Stimulated activated CD4-positive, alpha-beta T cell treated with anti-CD3 and anti-CD28 coated beads, Interleukin-15, amount 100 ng/mL, for 48 hours (primary cell): ENCODE data around the gene MGST3.
"Not testable (repeated sequence)": the region's sequence is repeated elsewhere in the genome, so short reads cannot be mapped to it uniquely, and the experiment has no call there.

Experiments
- DNase-seq, 2 donors: peaks; one replicate each; pipeline ENCODE4 v3.0.0-alpha.2; 2020; ENCODE audit warnings: low read depth in 2 of 2

Gene MGST3

GRCh38 chr1:165697881-165698760, 67.1 kb downstream of the MGST3 start, which contains the start of gene ALDH9A1:
TSS of gene ALDH9A1 (minus strand) at chr1:165698562. CDS start at chr1:165698558, 4 bp downstream.
- peak; percentile 79 to 84 for DNase-seq

GRCh38 chr1:165698761-165699052, 67.7 kb downstream of the MGST3 start:
- DNase-seq, result no peak

GRCh38 chr1:165699577-165699976, 68.5 kb downstream of the MGST3 start:
- no peak for DNase-seq

DNA sequence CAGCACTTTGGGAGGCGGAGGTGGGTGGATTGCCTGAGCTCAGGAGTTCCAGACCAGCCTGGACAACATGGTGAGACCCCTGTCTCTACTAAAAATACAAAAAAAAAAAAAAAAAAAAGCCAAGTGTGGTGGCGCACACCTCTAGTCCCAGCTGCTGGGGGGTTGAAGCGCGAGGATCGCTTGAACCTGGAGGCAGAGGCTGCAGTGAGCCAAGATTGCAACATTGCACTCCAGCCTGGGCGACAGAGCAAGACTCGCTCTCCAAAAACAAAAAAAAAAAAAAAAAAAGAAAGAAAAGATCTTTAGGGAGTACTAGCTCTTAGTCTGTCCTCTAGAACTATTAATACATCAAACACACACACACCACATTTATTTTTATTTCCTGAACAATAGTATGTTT, 70.9 kb downstream of the MGST3 start:
- DNase-seq, result not testable (repeated sequence)

GRCh38 chr1:165703648-165704047, 72.6 kb downstream of the MGST3 start:
- DNase-seq, result no peak
